Astrocyte (in vitro differentiated cells and primary cell): ENCODE data around the gene GRHL1. TPM values are rescaled to one million over a fixed set of nuclear protein-coding genes. Genes with fewer than 3 reads are reported as not detected.

ENCODE experiments used
- DNase-seq: peaks from one replicate; pipeline ENCODE4 v3.0.0-alpha.2; 2010; ENCODE audit warnings: low read depth
- FAIRE-seq: peaks from 2 replicates; lab custom pipeline; 2011; peaks lifted over from hg19 to GRCh38; lab: Jason Lieb, UNC
- H2AFZ ChIP-seq: 2 replicates; pipeline ENCODE4 v1.6.0; 2012; ENCODE audit warnings: low read depth, low read length, inconsistent platforms
- H3K27ac ChIP-seq: 2 replicates; pipeline ENCODE4 v1.5.1; 2011; ENCODE audit warnings: low read depth, low read length, inconsistent platforms
- H3K27me3 ChIP-seq: 2 replicates; pipeline ENCODE4 v1.6.0; 2011; ENCODE audit warnings: low read length, inconsistent platforms; ENCODE audit not compliant: insufficient read depth
- H3K36me3 ChIP-seq: 2 replicates; pipeline ENCODE4 v1.5.1; 2011; ENCODE audit warnings: low read length, inconsistent platforms; ENCODE audit not compliant: insufficient read depth
- H3K4me1 ChIP-seq: 2 replicates; pipeline ENCODE4 v1.5.1; 2011; ENCODE audit warnings: low read length, inconsistent platforms; ENCODE audit not compliant: insufficient read depth
- H3K4me2 ChIP-seq: 2 replicates; pipeline ENCODE4 v1.6.0; 2012; ENCODE audit warnings: low read length, inconsistent platforms
- H3K4me3 ChIP-seq: 2 replicates; pipeline ENCODE4 v1.5.1; 2011; ENCODE audit warnings: low read depth, mild to moderate bottlenecking, low read length, inconsistent platforms; ENCODE audit not compliant: insufficient read depth
- H3K79me2 ChIP-seq: 2 replicates; pipeline ENCODE4 v1.6.0; 2012; ENCODE audit warnings: mild to moderate bottlenecking, low read length, inconsistent platforms; ENCODE audit not compliant: insufficient read depth
- H3K9ac ChIP-seq: 2 replicates; pipeline ENCODE4 v1.6.0; 2012; ENCODE audit warnings: mild to moderate bottlenecking, low read length, inconsistent platforms
- H3K9me3 ChIP-seq: 2 replicates; pipeline ENCODE4 v1.5.1; 2012; ENCODE audit warnings: low read depth, mild to moderate bottlenecking, low read length, inconsistent platforms; ENCODE audit not compliant: insufficient read depth
- H4K20me1 ChIP-seq: 2 replicates; pipeline ENCODE4 v1.6.0; 2012; ENCODE audit warnings: low read length, inconsistent platforms; ENCODE audit not compliant: insufficient read depth
- H3K27ac Mint-ChIP-seq: one replicate; pipeline ENCODE4 v1.8.0; 2021; ENCODE audit warnings: mild to moderate bottlenecking, mixed read lengths; ENCODE audit not compliant: unreplicated experiment
- H3K27me3 Mint-ChIP-seq: one replicate; pipeline ENCODE4 v1.8.0; 2021; ENCODE audit warnings: low read depth, mixed read lengths; ENCODE audit not compliant: unreplicated experiment
- H3K36me3 Mint-ChIP-seq: one replicate; pipeline ENCODE4 v1.8.0; 2021; ENCODE audit warnings: low read depth, mixed read lengths; ENCODE audit not compliant: unreplicated experiment
- H3K4me1 Mint-ChIP-seq: one replicate; pipeline ENCODE4 v1.8.0; 2021; ENCODE audit warnings: low read depth, mixed read lengths; ENCODE audit not compliant: unreplicated experiment
- H3K4me3 Mint-ChIP-seq: one replicate; pipeline ENCODE4 v1.8.0; 2021; ENCODE audit warnings: mild to moderate bottlenecking, moderate library complexity, mixed read lengths; ENCODE audit not compliant: unreplicated experiment
- H3K9me3 Mint-ChIP-seq: one replicate; pipeline ENCODE4 v1.8.0; 2021; ENCODE audit warnings: mild to moderate bottlenecking, mixed read lengths; ENCODE audit not compliant: unreplicated experiment
- CTCF ChIP-seq: IDR thresholded peaks from 2 replicates; pipeline ENCODE4 v1.5.1; 2011; ENCODE audit warnings: low read depth, mild to moderate bottlenecking, inconsistent platforms, low read length, moderate library complexity; ENCODE audit not compliant: insufficient read depth
- EZH2 ChIP-seq: IDR thresholded peaks from 2 replicates; pipeline ENCODE4 v1.6.1; 2012; ENCODE audit warnings: mild to moderate bottlenecking, low read length, inconsistent platforms; ENCODE audit not compliant: insufficient read depth
- total RNA-seq: library from RNA; stranded (reverse); gene quantifications from 2 replicates; pipeline ENCODE4 v1.2.1, GENCODE V29; 2021

GRHL1 gene
- total RNA-seq, 1 donor from 2014 or later: 4.1 TPM

GRCh38 chr2:10043906-10044601 lies 92.6 kb downstream of the GRHL1 start:
- H3K36me3 Mint-ChIP-seq: peaks cover 10% of the 10 kb centered on the region
- H3K4me2 ChIP-seq: peak overlapping the region; percentile 84
- H3K36me3 ChIP-seq: no peaks in the 10 kb centered on the region

GRCh38 chr2:10045561-10046355 lies 94.3 kb downstream of the GRHL1 start:
- Histone ChIP-seq H4K20me1 (no peaks in the 10 kb centered on the region), H3K27me3 (no peaks in the 10 kb centered on the region), H3K9me3 (no peaks in the 10 kb centered on the region), H3K4me3 (no peak overlapping the region), H3K36me3 (no peaks in the 10 kb centered on the region), H3K4me2 (no peak overlapping the region), H2AFZ (no peak overlapping the region), H3K9ac (no peak overlapping the region), H3K4me1 (peaks cover 7% of the 10 kb centered on the region), H3K79me2 (no peaks in the 10 kb centered on the region), H3K27ac (no peak overlapping the region)
- TF ChIP-seq EZH2 (no peak), CTCF (no peak)
- DNase-seq (no peak), FAIRE-seq (no peak)
- peaks cover 8% of the 10 kb centered on the region for H3K27me3 Mint-ChIP-seq
- H3K9me3 Mint-ChIP-seq: peaks cover under 1% of the 10 kb centered on the region
- peaks cover 10% of the 10 kb centered on the region for H3K36me3 Mint-ChIP-seq
- H3K4me3 Mint-ChIP-seq: peak overlapping the region; percentile 40
- H3K27ac Mint-ChIP-seq: no peak overlapping the region
- no peaks in the 10 kb centered on the region for H3K4me1 Mint-ChIP-seq

More at GRCh38 chr2:10043906-10044601, 92.6 kb downstream of the GRHL1 start:
- Mint-ChIP-seq H3K9me3 (peaks cover 2% of the 10 kb centered on the region), H3K4me1 (no peaks in the 10 kb centered on the region), H3K4me3 (peak overlapping the region; percentile 63), H3K27ac (no peak overlapping the region), H3K27me3 (peaks cover 18% of the 10 kb centered on the region)
- H2AFZ ChIP-seq: peak overlapping the region; percentile 63
- no peaks in the 10 kb centered on the region for H4K20me1 ChIP-seq
- TF ChIP-seq EZH2 (no peak), CTCF (no peak)
- H3K9me3 ChIP-seq: no peaks in the 10 kb centered on the region
- H3K4me3 ChIP-seq: peak overlapping the region; percentile 42
- peaks cover 2% of the 10 kb centered on the region for H3K27me3 ChIP-seq
- peaks cover 7% of the 10 kb centered on the region for H3K4me1 ChIP-seq
- H3K79me2 ChIP-seq: no peaks in the 10 kb centered on the region
- FAIRE-seq (no peak), DNase-seq (peak; percentile 74)
- H3K9ac ChIP-seq: peak overlapping the region; percentile 65
- H3K27ac ChIP-seq: no peak overlapping the region
